ENCODE measurements around the gene PPAN. TPM values are rescaled to one million over a fixed set of nuclear protein-coding genes. Genes with fewer than 3 reads are reported as not detected.

The PPAN gene
- total RNA-seq, 1 experiment from 2014 or later, result 63.3 TPM

GRCh38 chr19:10100163-10100785 lies 5.9 kb upstream of the PPAN start:
- Histone ChIP-seq H3K27me3 (ENCODE audit: control insufficient read depth, insufficient read depth, low read length) (no peaks in the 10 kb centered on the region), H3K27ac (ENCODE audit: low read length) (no peak overlapping the region), H3K4me1 (ENCODE audit: control insufficient read depth, insufficient read depth, low read length) (no peaks in the 10 kb centered on the region), H3K4me3 (ENCODE audit: low read depth in 2 of 2, low read length in 2 of 2) (no peak overlapping the region), H3K9me3 (ENCODE audit: control insufficient read depth, insufficient read depth, low read depth, low read length) (no peaks in the 10 kb centered on the region), H3K36me3 (ENCODE audit: control insufficient read depth, insufficient read depth, low read length) (no peaks in the 10 kb centered on the region)
- TF ChIP-seq TCF7L2 (IDR thresholded peaks at IDR 0.05; ENCODE audit: low read depth, low read length) (no peak), CTCF (IDR thresholded peaks at IDR 0.05) (no peak), POLR2AphosphoS5 (IDR thresholded peaks at IDR 0.05; ENCODE audit: low read depth, low read length) (no peak), SIN3A (IDR thresholded peaks at IDR 0.05; ENCODE audit: borderline replicate concordance, insufficient read depth, low read depth, low read length) (no peak), REST (IDR thresholded peaks at IDR 0.05; ENCODE audit: insufficient read depth in 1 of 2, low read depth in 2 of 2, low read length in 1 of 2) (no peak)
- DNase-seq (ENCODE audit: low read depth, low spot score), result no peak
- ChIA-PET POLR2A (interaction anchor here (0.5 to 0.6 kb wide), 2 partner anchors 8 to 9 kb away, joined by 4 to 7 read pairs; no protein-coding TSS in a partner anchor), CTCF (interaction anchor here (0.7 kb wide), 1 partner anchor 22 kb away, joined by 10 read pairs; no protein-coding TSS in a partner anchor)
- in situ Hi-C loops (cut with HindIII; ENCODE audit: low pct_unique_long_range_greater_than_20kb, low sequenced_read_pairs) (no loop called here), intact Hi-C loops (cut with micrococcal nuclease; ENCODE audit: unreplicated experiment) (no loop called here)
- ATAC-seq, result no peak
- BruUV-seq (replicated peaks), result no TSS peak

DNA sequence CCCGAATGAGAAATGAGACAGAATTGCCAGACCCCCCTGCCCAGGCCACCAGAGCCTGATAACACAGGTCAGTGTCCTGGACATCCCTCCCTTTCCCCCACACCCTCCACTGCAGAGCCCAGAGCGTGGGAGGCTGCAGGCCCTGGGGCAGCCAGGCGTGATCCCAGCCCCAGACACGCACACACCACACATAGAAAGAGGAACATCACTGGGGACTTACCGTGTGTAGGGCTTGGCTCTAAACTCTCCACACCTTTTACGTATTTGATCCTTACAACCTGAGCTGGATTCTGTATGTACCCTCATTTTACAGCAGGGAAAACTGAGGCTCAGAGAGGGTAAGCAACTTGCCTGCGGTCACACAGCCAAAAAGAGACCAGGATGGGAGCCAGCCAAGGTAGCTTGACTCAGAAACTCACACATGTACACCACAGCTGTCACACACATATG lies 3.4 kb upstream of the PPAN start:
- no TSS peak for BruUV-seq (replicated peaks)
- DNase-seq (ENCODE audit: low read depth, low spot score), result no peak
- no peak overlapping the region for H3K27ac ChIP-seq (ENCODE audit: low read length)
- H3K4me1 ChIP-seq (ENCODE audit: control insufficient read depth, insufficient read depth, low read length), result no peaks in the 10 kb centered on the region
- ATAC-seq, result no peak
- no peaks in the 10 kb centered on the region for H3K9me3 ChIP-seq (ENCODE audit: control insufficient read depth, insufficient read depth, low read depth, low read length)
- ChIA-PET CTCF (no interaction called here), POLR2A (no interaction called here)
- H3K4me3 ChIP-seq (ENCODE audit: low read depth in 2 of 2, low read length in 2 of 2), result no peak overlapping the region
- TF ChIP-seq REST (IDR thresholded peaks at IDR 0.05; ENCODE audit: insufficient read depth in 1 of 2, low read depth in 2 of 2, low read length in 1 of 2) (no peak), SIN3A (IDR thresholded peaks at IDR 0.05; ENCODE audit: borderline replicate concordance, insufficient read depth, low read depth, low read length) (no peak), TCF7L2 (IDR thresholded peaks at IDR 0.05; ENCODE audit: low read depth, low read length) (no peak), CTCF (IDR thresholded peaks at IDR 0.05) (no peak), POLR2AphosphoS5 (IDR thresholded peaks at IDR 0.05; ENCODE audit: low read depth, low read length) (no peak)
- H3K36me3 ChIP-seq (ENCODE audit: control insufficient read depth, insufficient read depth, low read length), result peaks cover 8% of the 10 kb centered on the region
- in situ Hi-C loops (cut with HindIII; ENCODE audit: low pct_unique_long_range_greater_than_20kb, low sequenced_read_pairs), result no loop called here
- no peaks in the 10 kb centered on the region for H3K27me3 ChIP-seq (ENCODE audit: control insufficient read depth, insufficient read depth, low read length)
- intact Hi-C loops (cut with micrococcal nuclease; ENCODE audit: unreplicated experiment), result no loop called here
